ENCODE data around the gene LSS.

- TF ChIP-seq CTCF (conservative IDR thresholded peaks at IDR 0.05 in 1 of 2, IDR thresholded peaks at IDR 0.05 in 1 of 2; ENCODE audit: extremely low read depth in 1 of 2, insufficient read depth in 1 of 2, low read depth in 1 of 2, low read length in 2 of 2) (no peak), EZH2 (IDR thresholded peaks at IDR 0.05; ENCODE audit: borderline replicate concordance, low read length) (no peak)
These were observed 2.4 kb downstream of the LSS start for GRCh38 chr21:46226146-46226545.
